ENCODE measurements around the gene NUDT3.

DNA sequence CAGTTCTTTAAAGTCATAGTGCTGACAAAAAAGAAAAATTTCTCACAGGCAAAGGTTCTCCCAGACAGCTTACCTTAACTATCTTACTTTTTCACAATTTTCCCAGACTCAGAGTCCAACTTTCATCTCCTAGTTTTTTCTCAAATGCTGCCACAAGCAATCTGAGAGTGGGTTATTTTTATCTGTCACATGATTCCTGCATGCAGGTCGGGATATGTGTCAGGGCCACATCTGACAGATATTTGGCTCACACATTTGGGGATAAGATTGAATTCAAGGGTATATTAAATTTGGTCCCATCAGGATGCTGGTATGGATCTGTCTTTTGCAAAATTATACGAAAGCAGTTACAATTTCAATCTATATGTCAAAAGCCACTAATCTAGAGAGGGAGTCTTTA, 93.5 kb downstream of the NUDT3 start:
- TF ChIP-seq CTCF (IDR thresholded peaks at IDR 0.05; ENCODE audit: low read length) (no peak), EZH2 (IDR thresholded peaks at IDR 0.05; ENCODE audit: borderline replicate concordance, low read length) (no peak)

All from OCI-LY1 (cell line).